H9 (cell line): Measurements from ENCODE around the gene NUP62CL. TPM values are rescaled to one million over a fixed set of nuclear protein-coding genes. Genes with fewer than 3 reads are reported as not detected.

ENCODE experiments used
- DNase-seq: peaks from one replicate; pipeline ENCODE4 v3.0.0-alpha.2; 2017
- H2AFZ ChIP-seq: one replicate; pipeline ENCODE4 v1.6.1; 2013; ENCODE audit warnings: mild to moderate bottlenecking, low read length, control low read depth, moderate library complexity
- H2AK5ac ChIP-seq: 2 replicates; pipeline ENCODE4 v1.6.1; 2013; ENCODE audit warnings: low read length, control low read depth, mixed read lengths; ENCODE audit not compliant: insufficient read length
- H2BK120ac ChIP-seq: one replicate; pipeline ENCODE4 v1.6.1; 2013; ENCODE audit warnings: low read depth, mild to moderate bottlenecking, low read length, control low read depth, inconsistent platforms; ENCODE audit not compliant: poor library complexity, severe bottlenecking
- H2BK12ac ChIP-seq: 2 replicates; pipeline ENCODE4 v1.6.1; 2013; ENCODE audit warnings: low read length, control low read depth, mixed read lengths, low read depth; ENCODE audit not compliant: insufficient read length
- H2BK15ac ChIP-seq: 2 replicates; pipeline ENCODE4 v1.6.1; 2013; ENCODE audit warnings: low read depth, low read length, control low read depth
- H2BK20ac ChIP-seq: one replicate; pipeline ENCODE4 v1.6.1; 2013; ENCODE audit warnings: low read depth, mild to moderate bottlenecking, low read length, control low read depth, inconsistent platforms; ENCODE audit not compliant: poor library complexity, severe bottlenecking
- H2BK5ac ChIP-seq: 2 replicates; pipeline ENCODE4 v1.6.1; 2013; ENCODE audit warnings: low read length, control low read depth, mixed read lengths; ENCODE audit not compliant: insufficient read length
- H3K14ac ChIP-seq: 2 replicates; pipeline ENCODE4 v1.6.1; 2013; ENCODE audit warnings: low read length, control low read depth; ENCODE audit not compliant: insufficient read depth
- H3K18ac ChIP-seq: 2 replicates; pipeline ENCODE4 v1.6.1; 2013; ENCODE audit warnings: low read depth, mild to moderate bottlenecking, mixed read lengths, low read length, control low read depth; ENCODE audit not compliant: insufficient read length
- H3K23ac ChIP-seq: 2 replicates; pipeline ENCODE4 v1.6.1; 2013; ENCODE audit warnings: low read length, control low read depth, mixed read lengths, low read depth; ENCODE audit not compliant: insufficient read length
- H3K23me2 ChIP-seq: 2 replicates; pipeline ENCODE4 v1.6.1; 2013; ENCODE audit warnings: low read depth, mild to moderate bottlenecking, mixed read lengths, low read length, control low read depth; ENCODE audit not compliant: insufficient read length, poor library complexity, severe bottlenecking
- H3K27ac ChIP-seq: 2 replicates; pipeline ENCODE4 v1.5.1; 2013; ENCODE audit warnings: low read length, control low read depth, mixed read lengths, low read depth; ENCODE audit not compliant: insufficient read length
- H3K27me3 ChIP-seq: 2 replicates; pipeline ENCODE4 v1.6.1; 2013; ENCODE audit warnings: low read length, control low read depth, inconsistent platforms; ENCODE audit not compliant: insufficient read depth
- H3K4ac ChIP-seq: 2 replicates; pipeline ENCODE4 v1.6.1; 2013; ENCODE audit warnings: low read depth, mild to moderate bottlenecking, control low read depth, inconsistent platforms, low read length, moderate library complexity
- H3K4me1 ChIP-seq: 2 replicates; pipeline ENCODE4 v1.6.1; 2013; ENCODE audit warnings: low read length, control low read depth, inconsistent platforms; ENCODE audit not compliant: insufficient read depth
- H3K4me2 ChIP-seq: 2 replicates; pipeline ENCODE4 v1.6.1; 2013; ENCODE audit warnings: low read length, control low read depth, mixed read lengths; ENCODE audit not compliant: insufficient read length, insufficient read depth
- H3K56ac ChIP-seq: 2 replicates; pipeline ENCODE4 v1.6.1; 2013; ENCODE audit warnings: low read depth, mild to moderate bottlenecking, mixed read lengths, low read length, control low read depth; ENCODE audit not compliant: insufficient read length
- H3K79me1 ChIP-seq: 2 replicates; pipeline ENCODE4 v1.6.1; 2013; ENCODE audit warnings: low read depth, mild to moderate bottlenecking, moderate library complexity, low read length, control low read depth, inconsistent platforms; ENCODE audit not compliant: insufficient read depth, poor library complexity, severe bottlenecking
- H3K79me2 ChIP-seq: 2 replicates; pipeline ENCODE4 v1.6.1; 2013; ENCODE audit warnings: low read length, control low read depth, inconsistent platforms; ENCODE audit not compliant: insufficient read depth
- H3K9ac ChIP-seq: 2 replicates; pipeline ENCODE4 v1.6.1; 2013; ENCODE audit warnings: low read length, control low read depth, mixed read lengths; ENCODE audit not compliant: insufficient read length; ENCODE audit errors: extremely low read depth
- H3K9me3 ChIP-seq: one replicate; pipeline ENCODE4 v1.6.1; 2013; ENCODE audit warnings: low read depth, low read length, inconsistent platforms; ENCODE audit not compliant: control insufficient read depth
- H3T11ph ChIP-seq: one replicate; pipeline ENCODE4 v1.6.1; 2013; ENCODE audit warnings: mild to moderate bottlenecking, low read length, control low read depth, inconsistent platforms
- H4K20me1 ChIP-seq: one replicate; pipeline ENCODE4 v1.6.1; 2013; ENCODE audit not compliant: control insufficient read depth, insufficient read length, insufficient read depth
- H4K5ac ChIP-seq: 2 replicates; pipeline ENCODE4 v1.6.1; 2013; ENCODE audit warnings: low read depth, mild to moderate bottlenecking, mixed read lengths, low read length, control low read depth; ENCODE audit not compliant: insufficient read length
- H4K8ac ChIP-seq: replicated peaks from 2 replicates; pipeline ENCODE4 v1.6.1; 2013; ENCODE audit warnings: low read length, control low read depth, mixed read lengths, low read depth; ENCODE audit not compliant: insufficient read length
- H4K91ac ChIP-seq: 2 replicates; pipeline ENCODE4 v1.6.1; 2013; ENCODE audit warnings: low read depth, mild to moderate bottlenecking, moderate library complexity, mixed read lengths, low read length, control low read depth; ENCODE audit not compliant: insufficient read length
- H3K27ac Mint-ChIP-seq, 3 experiments: 2 replicates in 2 of 3; 3 replicates in 1 of 3; pipeline ENCODE4 v1.8.0; 2020 to 2021; ENCODE audit warnings: mixed read lengths in 3 of 3, mild to moderate bottlenecking in 1 of 3, moderate library complexity in 1 of 3
- H3K27me3 Mint-ChIP-seq: 2 replicates; pipeline ENCODE4 v1.8.0; 2021; ENCODE audit warnings: low read depth, mild to moderate bottlenecking, moderate library complexity, mixed read lengths
- H3K36me3 Mint-ChIP-seq, 3 experiments: 2 replicates in 2 of 3; 3 replicates in 1 of 3; pipeline ENCODE4 v1.8.0; 2020 to 2021; ENCODE audit warnings: low read depth in 3 of 3, mixed read lengths in 3 of 3; ENCODE audit not compliant: insufficient read depth in 1 of 3
- H3K4me1 Mint-ChIP-seq, 2 experiments: 2 replicates each; pipeline ENCODE4 v1.8.0; 2020; ENCODE audit warnings: mixed read lengths in 2 of 2
- H3K4me3 Mint-ChIP-seq, 2 experiments: 2 replicates in 1 of 2; 3 replicates in 1 of 2; pipeline ENCODE4 v1.8.0; 2020 to 2021; ENCODE audit warnings: mild to moderate bottlenecking in 2 of 2, mixed read lengths in 2 of 2, moderate library complexity in 1 of 2
- H3K9me3 Mint-ChIP-seq, 2 experiments: 2 replicates in 1 of 2; 3 replicates in 1 of 2; pipeline ENCODE4 v1.8.0; 2020; ENCODE audit warnings: mild to moderate bottlenecking in 2 of 2, mixed read lengths in 2 of 2, moderate library complexity in 1 of 2
- CTCF ChIP-seq: fragments of 200-600 bp; sonication (generic); conservative IDR thresholded peaks from 3 replicates; pipeline ENCODE4 v1.8.0; 2021; ENCODE audit warnings: antibody characterized with exemption, mild to moderate bottlenecking
- WGBS: extraction: QIAGEN DNeasy Blood & Tissue Kit; methylation state at CpG from one replicate; pipeline ENCODE4 v1.1.7; 2013; ENCODE audit warnings: missing lambda C conversion rate, low lambda C conversion rate, mixed read lengths; ENCODE audit not compliant: insufficient read length; ENCODE audit errors: extremely low coverage; 5-methylcytosine and 5-hydroxymethylcytosine counted together
- total RNA-seq: library from RNA; stranded (reverse); gene quantifications from 2 replicates; pipeline ENCODE4 v1.2.1, GENCODE V29; 2021

Gene NUP62CL
- total RNA-seq, 1 experiment from 2014 or later, result 3.9 TPM

- no peak overlapping the region for H2BK15ac ChIP-seq
- no peaks in the 10 kb centered on the region for H3K79me1 ChIP-seq
- H4K5ac ChIP-seq, result no peak overlapping the region
- no peaks in the 10 kb centered on the region for H3K4me1 ChIP-seq
- no peaks in the 10 kb centered on the region for H3K23me2 ChIP-seq
- H4K91ac ChIP-seq, result no peak overlapping the region
- H3K27me3 Mint-ChIP-seq, result no peaks in the 10 kb centered on the region
- H2BK20ac ChIP-seq, result no peak overlapping the region
- H3K56ac ChIP-seq, result no peak overlapping the region
- no peak overlapping the region for H3K4me3 Mint-ChIP-seq
- WGBS, result no CpG with 5 or more reads among the region's 1 CpG
- no peak overlapping the region for H3K23ac ChIP-seq
- H3T11ph ChIP-seq, result no peak overlapping the region
- no peak overlapping the region for H3K27ac Mint-ChIP-seq
- H2BK12ac ChIP-seq, result no peak overlapping the region
- H2AK5ac ChIP-seq, result no peak overlapping the region
- no peak overlapping the region for H3K9ac ChIP-seq
- H3K9me3 Mint-ChIP-seq, result peaks cover 0 to 34% of the 10 kb centered on the region in 2 experiments; a peak in 2 of 5 replicates
- no peaks in the 10 kb centered on the region for H3K27me3 ChIP-seq
- H4K20me1 ChIP-seq, result no peaks in the 10 kb centered on the region
- H3K79me2 ChIP-seq, result no peaks in the 10 kb centered on the region
- no peak overlapping the region for H2BK5ac ChIP-seq
- no peak overlapping the region for H3K27ac ChIP-seq
- H4K8ac ChIP-seq, result no peak overlapping the region
- H3K14ac ChIP-seq, result no peak overlapping the region
- no peaks in the 10 kb centered on the region for H3K4me1 Mint-ChIP-seq
- no peak overlapping the region for H3K18ac ChIP-seq
- H3K36me3 Mint-ChIP-seq, result 0 out of 7 replicates have a peak, but pooled peaks cover 0 to 4% (median 0%) of the 10 kb centered on the region in 3 experiments
- no peak for DNase-seq
- no peaks in the 10 kb centered on the region for H3K9me3 ChIP-seq
- H3K4ac ChIP-seq, result no peak overlapping the region
- H2BK120ac ChIP-seq, result no peak overlapping the region
- no peak overlapping the region for H2AFZ ChIP-seq
- no peak overlapping the region for H3K4me2 ChIP-seq
- TF ChIP-seq CTCF, result no peak
Measured at GRCh38 chrX:107226757-107227156, 20.5 kb upstream of the NUP62CL start.
